Activated B cell treated with CpG ODN at 0.5 μM for 24 hours (primary cell): ENCODE data around the gene EP400. TPM values are rescaled to one million over a fixed set of nuclear protein-coding genes. Genes with fewer than 3 reads are reported as not detected.

Experiments
- ATAC-seq: fragments of 200-7000 bp; cut with Tn5 transposase; one replicate; pipeline ENCODE4 v1.10.0; 2021; ENCODE audit warnings: low read depth, mild to moderate bottlenecking, moderate library complexity
- CTCF ChIA-PET: fragments of 350-600 bp; sonication (Branson Sonifier 250); formaldehyde crosslinking; loops from one replicate; lab custom pipeline; 2021; ENCODE audit warnings: antibody characterized with exemption; lab: Charles Lee
- POLR2A ChIA-PET: fragments of 350-600 bp; sonication (Branson Sonifier 250); formaldehyde crosslinking; loops from one replicate; lab custom pipeline; 2021; ENCODE audit warnings: antibody characterized with exemption; lab: Charles Lee
- DNase-seq: peaks from one replicate; pipeline ENCODE4 v3.0.0; 2022
- H3K27ac Mint-ChIP-seq: one replicate; pipeline ENCODE4 v1.8.0; 2020; ENCODE audit warnings: mixed read lengths
- H3K27me3 Mint-ChIP-seq: one replicate; pipeline ENCODE4 v1.8.0; 2021; ENCODE audit warnings: mixed read lengths
- H3K36me3 Mint-ChIP-seq: one replicate; pipeline ENCODE4 v1.8.0; 2021; ENCODE audit warnings: low read depth, mixed read lengths
- H3K4me1 Mint-ChIP-seq: one replicate; pipeline ENCODE4 v1.8.0; 2021; ENCODE audit warnings: mixed read lengths
- H3K4me3 Mint-ChIP-seq: one replicate; pipeline ENCODE4 v1.8.0; 2020; ENCODE audit warnings: mild to moderate bottlenecking, mixed read lengths
- H3K9me3 Mint-ChIP-seq: one replicate; pipeline ENCODE4 v1.8.0; 2020; ENCODE audit warnings: mixed read lengths
- intact Hi-C: fragments of 100-400 bp; cut with micrococcal nuclease; formaldehyde crosslinking; loops from one replicate; pipeline ENCODE4 v1.15.1; 2024
- total RNA-seq: library from RNA; stranded (reverse); gene quantifications from 2 replicates; pipeline ENCODE4 v1.2.3, GENCODE V29; 2022
- TF ChIP-seq, protein P1 (sequence below): fragments of 200-600 bp; IDR thresholded peaks from one replicate; pipeline ENCODE4 v1.8.0; 2022; ENCODE audit warnings: antibody characterized with exemption, mild to moderate bottlenecking

The EP400 gene
- total RNA-seq, 1 donor from 2014 or later, result 65.6 TPM

DNA sequence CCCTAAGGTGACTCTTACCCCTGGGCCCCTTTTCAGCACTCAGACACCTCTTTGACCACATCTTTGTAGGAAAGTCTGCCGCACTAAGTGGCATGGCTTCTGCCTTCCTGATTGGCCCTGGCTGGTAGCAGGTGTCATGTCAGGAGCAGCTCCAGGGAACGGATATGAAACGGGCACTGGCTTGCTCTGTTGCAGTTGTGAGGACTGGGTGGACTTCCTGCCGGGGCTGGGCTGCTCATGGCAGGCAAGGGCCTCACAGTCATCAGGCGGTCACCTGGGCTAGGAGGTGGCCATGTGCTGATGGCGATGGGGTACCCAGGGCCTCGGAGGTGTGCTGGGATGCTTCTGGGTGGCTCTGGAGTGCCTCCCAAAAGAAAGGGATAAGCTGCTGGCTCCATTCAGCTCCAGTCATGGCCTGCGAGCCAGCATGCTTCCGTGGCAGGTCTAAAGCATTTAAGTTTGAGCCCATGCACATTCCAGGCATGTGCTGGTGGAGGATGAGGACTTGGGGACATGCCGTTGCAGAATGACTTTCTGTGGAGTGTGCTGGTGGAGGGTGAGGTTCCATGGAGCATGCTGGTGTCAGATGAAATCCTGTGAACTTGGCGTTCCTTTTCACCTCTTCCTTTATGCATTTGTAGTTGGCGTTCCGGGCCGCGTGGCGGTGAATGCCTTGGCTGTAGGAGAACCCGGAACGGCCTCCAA, 77.2 kb downstream of the EP400 start:
- peaks cover 92% of the 10 kb centered on the region for H3K36me3 Mint-ChIP-seq
- H3K27ac Mint-ChIP-seq, result no peak overlapping the region
- intact Hi-C loops, result no loop called here
- TF ChIP-seq, protein P1, sequence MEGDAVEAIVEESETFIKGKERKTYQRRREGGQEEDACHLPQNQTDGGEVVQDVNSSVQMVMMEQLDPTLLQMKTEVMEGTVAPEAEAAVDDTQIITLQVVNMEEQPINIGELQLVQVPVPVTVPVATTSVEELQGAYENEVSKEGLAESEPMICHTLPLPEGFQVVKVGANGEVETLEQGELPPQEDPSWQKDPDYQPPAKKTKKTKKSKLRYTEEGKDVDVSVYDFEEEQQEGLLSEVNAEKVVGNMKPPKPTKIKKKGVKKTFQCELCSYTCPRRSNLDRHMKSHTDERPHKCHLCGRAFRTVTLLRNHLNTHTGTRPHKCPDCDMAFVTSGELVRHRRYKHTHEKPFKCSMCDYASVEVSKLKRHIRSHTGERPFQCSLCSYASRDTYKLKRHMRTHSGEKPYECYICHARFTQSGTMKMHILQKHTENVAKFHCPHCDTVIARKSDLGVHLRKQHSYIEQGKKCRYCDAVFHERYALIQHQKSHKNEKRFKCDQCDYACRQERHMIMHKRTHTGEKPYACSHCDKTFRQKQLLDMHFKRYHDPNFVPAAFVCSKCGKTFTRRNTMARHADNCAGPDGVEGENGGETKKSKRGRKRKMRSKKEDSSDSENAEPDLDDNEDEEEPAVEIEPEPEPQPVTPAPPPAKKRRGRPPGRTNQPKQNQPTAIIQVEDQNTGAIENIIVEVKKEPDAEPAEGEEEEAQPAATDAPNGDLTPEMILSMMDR, result no peak
- ATAC-seq, result no peak
- CTCF ChIA-PET, result no interaction called here
- no peaks in the 10 kb centered on the region for H3K27me3 Mint-ChIP-seq
- POLR2A ChIA-PET, result no interaction called here
- H3K4me3 Mint-ChIP-seq, result no peak overlapping the region
- H3K4me1 Mint-ChIP-seq, result no peaks in the 10 kb centered on the region
- no peak for DNase-seq
- no peaks in the 10 kb centered on the region for H3K9me3 Mint-ChIP-seq

- DNase-seq, result no peak
- H3K9me3 Mint-ChIP-seq, result no peaks in the 10 kb centered on the region
- no peak overlapping the region for H3K27ac Mint-ChIP-seq
- TF ChIP-seq, protein P1, result no peak
- no peak for ATAC-seq
- intact Hi-C loops, result no loop called here
- H3K4me3 Mint-ChIP-seq, result no peak overlapping the region
- ChIA-PET POLR2A (no interaction called here), CTCF (no interaction called here)
- no peaks in the 10 kb centered on the region for H3K4me1 Mint-ChIP-seq
- H3K27me3 Mint-ChIP-seq, result no peaks in the 10 kb centered on the region
- peaks cover 92% of the 10 kb centered on the region for H3K36me3 Mint-ChIP-seq
These were observed 77.9 kb downstream of the EP400 start for GRCh38 chr12:132027636-132028035.

DNA sequence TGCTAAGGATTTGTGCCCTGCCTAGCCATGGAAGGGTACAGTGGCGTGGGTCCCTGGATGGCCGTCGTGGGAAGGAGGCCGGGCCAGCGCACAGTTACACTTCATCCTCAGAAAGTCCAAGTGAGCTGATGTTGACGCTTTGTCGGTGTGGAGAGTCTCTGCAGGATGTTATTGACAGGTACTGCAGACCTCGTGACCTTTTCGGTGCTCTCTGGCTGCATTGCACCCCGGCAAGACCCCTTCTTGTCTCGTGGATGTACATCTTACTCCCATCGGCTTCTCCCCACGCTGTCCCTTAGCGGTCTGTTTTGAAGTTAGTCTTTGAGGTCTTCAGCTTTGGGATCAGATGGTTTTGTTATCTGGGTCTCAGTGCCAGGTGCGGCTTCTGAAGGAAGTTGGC, 78.4 kb downstream of the EP400 start:
- no peak overlapping the region for H3K4me3 Mint-ChIP-seq
- intact Hi-C loops, result no loop called here
- H3K27me3 Mint-ChIP-seq, result no peaks in the 10 kb centered on the region
- peaks cover 91% of the 10 kb centered on the region for H3K36me3 Mint-ChIP-seq
- H3K9me3 Mint-ChIP-seq, result no peaks in the 10 kb centered on the region
- H3K27ac Mint-ChIP-seq, result no peak overlapping the region
- ChIA-PET POLR2A (no interaction called here), CTCF (no interaction called here)
- H3K4me1 Mint-ChIP-seq, result no peaks in the 10 kb centered on the region
- no peak for DNase-seq
- TF ChIP-seq, protein P1, result no peak
- ATAC-seq, result no peak

DNA sequence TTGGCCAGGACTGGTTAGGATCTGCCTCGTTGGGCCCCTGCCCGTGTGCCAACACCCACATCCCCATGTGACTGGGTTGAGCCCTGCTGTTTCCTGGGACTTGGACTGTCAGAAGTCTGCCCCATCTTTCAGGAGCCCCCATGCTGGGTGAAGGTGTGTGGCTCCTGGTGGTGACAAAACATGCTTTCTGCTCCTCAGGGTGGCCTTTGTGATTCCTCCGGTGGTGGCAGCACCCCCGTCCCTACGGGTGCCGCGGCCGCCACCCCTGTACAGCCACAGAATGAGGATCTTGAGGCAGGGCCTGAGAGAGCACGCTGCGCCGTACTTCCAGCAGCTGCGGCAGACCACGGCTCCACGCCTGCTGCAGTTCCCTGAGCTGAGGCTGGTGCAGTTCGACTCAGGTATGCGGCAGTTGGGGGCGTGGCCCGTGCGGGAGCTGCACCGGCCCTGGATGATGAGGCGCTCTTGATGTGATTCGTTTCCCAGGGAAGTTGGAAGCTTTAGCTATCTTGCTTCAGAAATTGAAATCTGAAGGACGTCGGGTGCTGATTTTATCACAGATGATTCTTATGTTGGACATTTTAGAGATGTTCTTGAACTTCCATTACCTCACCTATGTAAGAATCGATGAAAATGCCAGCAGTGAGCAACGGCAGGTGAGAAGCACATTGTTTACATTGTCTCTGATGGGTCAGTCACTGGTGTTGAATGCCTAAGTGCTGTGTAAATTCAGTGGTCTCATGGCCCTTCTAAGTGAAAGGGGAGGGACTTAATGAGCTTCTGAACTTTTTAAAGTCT, 80.0 kb downstream of the EP400 start:
- CTCF ChIA-PET, result no interaction called here
- Mint-ChIP-seq H3K9me3 (no peaks in the 10 kb centered on the region), H3K36me3 (peaks cover 94% of the 10 kb centered on the region), H3K4me3 (no peak overlapping the region), H3K27ac (no peak overlapping the region), H3K27me3 (no peaks in the 10 kb centered on the region), H3K4me1 (no peaks in the 10 kb centered on the region)
- DNase-seq, result no peak
- ATAC-seq, result no peak
- POLR2A ChIA-PET, result no interaction called here
- TF ChIP-seq, protein P1, result no peak
- intact Hi-C loops, result no loop called here

- peaks cover 94% of the 10 kb centered on the region for H3K36me3 Mint-ChIP-seq
- ChIA-PET CTCF (no interaction called here), POLR2A (no interaction called here)
- TF ChIP-seq, protein P1, result no peak
- no peaks in the 10 kb centered on the region for H3K4me1 Mint-ChIP-seq
- ATAC-seq (no peak), DNase-seq (no peak)
- no peaks in the 10 kb centered on the region for H3K27me3 Mint-ChIP-seq
- no peak overlapping the region for H3K27ac Mint-ChIP-seq
- no peaks in the 10 kb centered on the region for H3K9me3 Mint-ChIP-seq
- intact Hi-C loops, result no loop called here
- H3K4me3 Mint-ChIP-seq, result no peak overlapping the region
These were observed 80.8 kb downstream of the EP400 start for GRCh38 chr12:132030367-132031038.
